Activated naive CD8-positive, alpha-beta T cell treated with anti-CD3 and anti-CD28 coated beads, Interleukin-2, amount 50 U/mL, for 24 hours (primary cell): Measurements from ENCODE around the gene MEIOC.

Source experiments
- ATAC-seq: fragments of 150-1000 bp; cut with Tn5 transposase; one replicate; pipeline ENCODE4 v1.10.0; 2021
- DNase-seq: peaks from one replicate; pipeline ENCODE4 v3.0.0; 2021
- H3K27ac Mint-ChIP-seq: one replicate; pipeline ENCODE4 v1.8.0; 2021; ENCODE audit warnings: mild to moderate bottlenecking, mixed read lengths
- H3K27me3 Mint-ChIP-seq: one replicate; pipeline ENCODE4 v1.8.0; 2021; ENCODE audit warnings: mixed read lengths
- H3K36me3 Mint-ChIP-seq: one replicate; pipeline ENCODE4 v1.8.0; 2021; ENCODE audit warnings: low read depth, mixed read lengths
- H3K4me1 Mint-ChIP-seq: one replicate; pipeline ENCODE4 v1.8.0; 2021; ENCODE audit warnings: mixed read lengths
- H3K4me3 Mint-ChIP-seq: one replicate; pipeline ENCODE4 v1.8.0; 2021; ENCODE audit warnings: mild to moderate bottlenecking, moderate library complexity, mixed read lengths
- H3K9me3 Mint-ChIP-seq: one replicate; pipeline ENCODE4 v1.8.0; 2021; ENCODE audit warnings: mixed read lengths

MEIOC gene

DNA sequence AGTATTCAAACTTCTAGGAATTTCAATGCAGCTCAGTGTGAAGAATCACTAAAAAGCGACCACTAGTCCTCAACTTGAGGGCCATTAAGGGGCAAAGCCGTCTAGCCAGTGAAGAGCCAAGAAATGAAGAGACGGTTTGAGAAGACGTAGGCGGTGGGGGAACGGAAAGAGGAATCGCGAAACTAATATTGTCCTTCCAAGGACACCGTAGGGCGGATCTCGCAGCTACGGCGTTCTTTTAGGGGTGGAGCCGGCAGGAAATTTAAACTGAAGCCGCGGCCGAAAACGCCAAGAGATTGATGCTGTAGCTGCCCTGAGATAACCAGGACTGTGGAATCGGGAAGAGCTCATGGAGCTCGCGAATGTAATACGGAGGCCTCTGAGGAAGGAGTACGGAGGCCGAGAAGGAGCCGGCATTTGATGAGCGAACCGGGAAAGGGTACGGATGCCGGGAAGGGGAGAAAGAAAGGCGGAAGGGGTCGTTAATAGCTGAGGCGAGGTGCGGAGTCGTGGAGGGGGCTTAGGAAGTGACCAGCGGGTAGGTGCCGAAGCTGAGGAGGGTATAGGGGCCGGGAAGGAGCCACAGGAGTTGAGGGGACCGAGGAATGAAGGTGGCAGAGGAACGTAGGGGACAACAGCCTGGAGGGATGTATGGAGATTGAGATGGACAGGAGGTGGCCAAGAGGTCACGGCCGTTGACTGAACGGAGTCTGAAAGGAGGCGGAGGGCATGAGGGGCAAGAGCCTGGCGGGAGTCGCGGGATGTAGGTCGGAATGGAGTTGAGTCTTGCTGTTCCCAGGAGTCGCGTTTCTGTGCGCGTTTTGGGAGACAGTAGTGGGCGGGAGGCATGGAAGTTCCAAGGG lies 52.4 kb downstream of the MEIOC start, which contains the start of gene DBF4B:
Gene DBF4B (plus strand): TSS at position 265 of the 863 bp plus-strand sequence. CDS start 156 bp downstream, at position 421.
- Mint-ChIP-seq H3K36me3 (peaks cover 2% of the 10 kb centered on the region), H3K9me3 (no peaks in the 10 kb centered on the region), H3K27ac (no peak within 1 kb of the TSS), H3K27me3 (no peaks in the 10 kb centered on the region), H3K4me1 (peaks cover 3% of the 10 kb centered on the region), H3K4me3 (no peak within 1 kb of the TSS)
- peak; percentile 81 for DNase-seq
- peak; percentile 76 for ATAC-seq

DNA sequence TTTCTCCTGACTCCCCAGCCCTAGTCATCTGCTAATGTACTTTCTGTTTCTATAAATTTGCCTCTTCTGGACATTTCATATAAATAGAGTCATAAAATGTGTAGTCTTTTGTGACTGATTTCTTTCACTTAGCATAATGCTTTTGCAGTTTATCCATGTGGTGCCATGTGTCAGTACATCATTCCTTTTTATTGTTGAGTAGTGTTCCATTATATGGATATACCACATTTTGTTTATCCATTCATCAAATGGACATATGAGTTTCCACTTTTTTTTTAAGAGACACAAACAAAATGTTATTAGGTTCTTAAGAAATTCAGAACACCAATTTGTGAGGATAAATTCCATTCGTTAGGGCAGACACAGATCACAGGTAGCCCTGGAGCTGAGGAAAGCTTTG lies 63.2 kb downstream of the MEIOC start:
- no peaks in the 10 kb centered on the region for H3K27me3 Mint-ChIP-seq
- H3K9me3 Mint-ChIP-seq, result no peaks in the 10 kb centered on the region
- no peaks in the 10 kb centered on the region for H3K4me1 Mint-ChIP-seq
- DNase-seq, result no peak
- no peak for ATAC-seq
- H3K4me3 Mint-ChIP-seq, result no peak overlapping the region
- H3K27ac Mint-ChIP-seq, result no peak overlapping the region
- H3K36me3 Mint-ChIP-seq, result peaks cover 22% of the 10 kb centered on the region

DNA sequence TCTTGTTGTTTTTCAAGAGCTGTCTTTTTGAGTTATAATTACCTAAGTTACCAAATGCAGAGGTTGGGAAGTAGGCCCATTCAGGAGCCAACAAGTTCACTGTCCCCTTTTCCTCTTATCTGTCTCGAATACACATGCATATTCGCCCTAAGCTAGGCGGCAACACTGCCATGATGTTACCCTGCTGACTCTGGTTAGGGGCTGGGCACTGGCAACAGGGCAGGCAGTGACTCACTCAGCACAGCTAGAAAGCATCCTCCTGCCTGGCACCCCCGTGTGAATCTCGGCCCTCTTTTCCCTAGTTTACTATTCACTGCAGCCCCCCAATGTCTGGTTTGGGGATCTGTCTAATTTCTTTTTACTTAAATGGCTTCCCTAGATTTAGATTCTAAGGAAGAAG lies 66.0 kb downstream of the MEIOC start:
- no peaks in the 10 kb centered on the region for H3K27me3 Mint-ChIP-seq
- H3K4me1 Mint-ChIP-seq, result no peaks in the 10 kb centered on the region
- peaks cover 25% of the 10 kb centered on the region for H3K36me3 Mint-ChIP-seq
- H3K9me3 Mint-ChIP-seq, result no peaks in the 10 kb centered on the region
- DNase-seq (no peak), ATAC-seq (no peak)
- H3K4me3 Mint-ChIP-seq, result no peak overlapping the region
- no peak overlapping the region for H3K27ac Mint-ChIP-seq
